ENCODE results near the gene AGBL3. TPM values are rescaled to one million over a fixed set of nuclear protein-coding genes. Genes with fewer than 3 reads are reported as not detected.

The AGBL3 gene
- total and polyA plus RNA-seq, 2 experiments from 2014 or later = 3.2 to 5.6 TPM

DNA sequence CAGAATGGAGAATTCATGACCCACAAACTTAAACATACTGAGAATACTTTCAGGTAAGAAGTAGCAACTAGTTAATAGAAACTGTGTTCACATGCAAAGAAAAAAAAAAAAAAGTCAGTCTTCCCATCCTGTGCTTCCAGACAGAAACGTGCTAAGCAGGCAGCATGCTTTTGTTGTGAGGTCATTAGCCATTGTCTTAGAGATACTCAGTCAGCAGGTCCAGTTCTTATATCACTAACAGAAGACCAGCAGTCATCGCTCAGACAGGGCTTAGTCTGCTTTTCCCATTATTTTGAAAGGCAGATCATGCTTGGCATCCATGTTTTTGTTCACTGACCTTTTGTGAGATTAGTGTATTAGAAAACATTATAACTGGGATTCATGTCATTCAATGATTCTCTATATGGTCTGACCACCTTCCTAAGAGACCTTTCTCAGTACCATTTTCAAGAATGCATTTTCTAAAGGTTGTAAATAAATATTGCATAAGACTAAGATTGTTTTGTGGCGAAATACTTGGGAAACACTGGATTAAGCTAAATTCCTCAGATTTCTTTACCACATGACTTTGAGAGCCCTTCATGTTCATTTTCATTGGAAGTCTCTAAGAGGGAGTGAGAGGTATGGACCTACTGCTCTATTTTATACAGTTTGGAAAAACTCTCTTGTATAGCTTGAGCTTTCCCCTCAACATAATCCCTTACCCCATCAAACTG lies 45.0 kb upstream of the AGBL3 start:
- no peaks in the 10 kb centered on the region for H3K79me2 ChIP-seq (replicated peaks; ENCODE audit: insufficient read depth)
- no peaks in the 10 kb centered on the region for H4K20me1 ChIP-seq (replicated peaks; ENCODE audit: insufficient read depth)
- H3F3A ChIP-seq (replicated peaks; ENCODE audit: low read depth) = no peaks in the 10 kb centered on the region
- no peaks in the 10 kb centered on the region for H3K4me1 ChIP-seq (ENCODE audit: insufficient read depth)
- no peaks in the 10 kb centered on the region for H3K27me3 ChIP-seq (ENCODE audit: insufficient read depth)
- peaks cover 4% of the 10 kb centered on the region for H3K36me3 ChIP-seq (ENCODE audit: insufficient read depth)
- H3K4me3 Mint-ChIP-seq = no peak overlapping the region
- ATAC-seq = peak; percentile 63
- no peaks in the 10 kb centered on the region for H3K9me3 Mint-ChIP-seq
- peak overlapping the region; percentile 60 for H3K27ac Mint-ChIP-seq
- no peak for TF ChIP-seq ZNF114 (CRISPR knock-in tag; IDR thresholded peaks at IDR 0.05)
- TF ChIP-seq NANOG (IDR thresholded peaks at IDR 0.05; ENCODE audit: borderline replicate concordance) = no peak
- TF ChIP-seq STAT1 (IDR thresholded peaks at IDR 0.05; ENCODE audit: unreplicated experiment) = no peak
- TF ChIP-seq JUNB (IDR thresholded peaks at IDR 0.05; ENCODE audit: unreplicated experiment) = no peak
- no peak for TF ChIP-seq EZH2 (IDR thresholded peaks at IDR 0.05; ENCODE audit: low read depth, unreplicated experiment)
- TF ChIP-seq, protein P1, sequence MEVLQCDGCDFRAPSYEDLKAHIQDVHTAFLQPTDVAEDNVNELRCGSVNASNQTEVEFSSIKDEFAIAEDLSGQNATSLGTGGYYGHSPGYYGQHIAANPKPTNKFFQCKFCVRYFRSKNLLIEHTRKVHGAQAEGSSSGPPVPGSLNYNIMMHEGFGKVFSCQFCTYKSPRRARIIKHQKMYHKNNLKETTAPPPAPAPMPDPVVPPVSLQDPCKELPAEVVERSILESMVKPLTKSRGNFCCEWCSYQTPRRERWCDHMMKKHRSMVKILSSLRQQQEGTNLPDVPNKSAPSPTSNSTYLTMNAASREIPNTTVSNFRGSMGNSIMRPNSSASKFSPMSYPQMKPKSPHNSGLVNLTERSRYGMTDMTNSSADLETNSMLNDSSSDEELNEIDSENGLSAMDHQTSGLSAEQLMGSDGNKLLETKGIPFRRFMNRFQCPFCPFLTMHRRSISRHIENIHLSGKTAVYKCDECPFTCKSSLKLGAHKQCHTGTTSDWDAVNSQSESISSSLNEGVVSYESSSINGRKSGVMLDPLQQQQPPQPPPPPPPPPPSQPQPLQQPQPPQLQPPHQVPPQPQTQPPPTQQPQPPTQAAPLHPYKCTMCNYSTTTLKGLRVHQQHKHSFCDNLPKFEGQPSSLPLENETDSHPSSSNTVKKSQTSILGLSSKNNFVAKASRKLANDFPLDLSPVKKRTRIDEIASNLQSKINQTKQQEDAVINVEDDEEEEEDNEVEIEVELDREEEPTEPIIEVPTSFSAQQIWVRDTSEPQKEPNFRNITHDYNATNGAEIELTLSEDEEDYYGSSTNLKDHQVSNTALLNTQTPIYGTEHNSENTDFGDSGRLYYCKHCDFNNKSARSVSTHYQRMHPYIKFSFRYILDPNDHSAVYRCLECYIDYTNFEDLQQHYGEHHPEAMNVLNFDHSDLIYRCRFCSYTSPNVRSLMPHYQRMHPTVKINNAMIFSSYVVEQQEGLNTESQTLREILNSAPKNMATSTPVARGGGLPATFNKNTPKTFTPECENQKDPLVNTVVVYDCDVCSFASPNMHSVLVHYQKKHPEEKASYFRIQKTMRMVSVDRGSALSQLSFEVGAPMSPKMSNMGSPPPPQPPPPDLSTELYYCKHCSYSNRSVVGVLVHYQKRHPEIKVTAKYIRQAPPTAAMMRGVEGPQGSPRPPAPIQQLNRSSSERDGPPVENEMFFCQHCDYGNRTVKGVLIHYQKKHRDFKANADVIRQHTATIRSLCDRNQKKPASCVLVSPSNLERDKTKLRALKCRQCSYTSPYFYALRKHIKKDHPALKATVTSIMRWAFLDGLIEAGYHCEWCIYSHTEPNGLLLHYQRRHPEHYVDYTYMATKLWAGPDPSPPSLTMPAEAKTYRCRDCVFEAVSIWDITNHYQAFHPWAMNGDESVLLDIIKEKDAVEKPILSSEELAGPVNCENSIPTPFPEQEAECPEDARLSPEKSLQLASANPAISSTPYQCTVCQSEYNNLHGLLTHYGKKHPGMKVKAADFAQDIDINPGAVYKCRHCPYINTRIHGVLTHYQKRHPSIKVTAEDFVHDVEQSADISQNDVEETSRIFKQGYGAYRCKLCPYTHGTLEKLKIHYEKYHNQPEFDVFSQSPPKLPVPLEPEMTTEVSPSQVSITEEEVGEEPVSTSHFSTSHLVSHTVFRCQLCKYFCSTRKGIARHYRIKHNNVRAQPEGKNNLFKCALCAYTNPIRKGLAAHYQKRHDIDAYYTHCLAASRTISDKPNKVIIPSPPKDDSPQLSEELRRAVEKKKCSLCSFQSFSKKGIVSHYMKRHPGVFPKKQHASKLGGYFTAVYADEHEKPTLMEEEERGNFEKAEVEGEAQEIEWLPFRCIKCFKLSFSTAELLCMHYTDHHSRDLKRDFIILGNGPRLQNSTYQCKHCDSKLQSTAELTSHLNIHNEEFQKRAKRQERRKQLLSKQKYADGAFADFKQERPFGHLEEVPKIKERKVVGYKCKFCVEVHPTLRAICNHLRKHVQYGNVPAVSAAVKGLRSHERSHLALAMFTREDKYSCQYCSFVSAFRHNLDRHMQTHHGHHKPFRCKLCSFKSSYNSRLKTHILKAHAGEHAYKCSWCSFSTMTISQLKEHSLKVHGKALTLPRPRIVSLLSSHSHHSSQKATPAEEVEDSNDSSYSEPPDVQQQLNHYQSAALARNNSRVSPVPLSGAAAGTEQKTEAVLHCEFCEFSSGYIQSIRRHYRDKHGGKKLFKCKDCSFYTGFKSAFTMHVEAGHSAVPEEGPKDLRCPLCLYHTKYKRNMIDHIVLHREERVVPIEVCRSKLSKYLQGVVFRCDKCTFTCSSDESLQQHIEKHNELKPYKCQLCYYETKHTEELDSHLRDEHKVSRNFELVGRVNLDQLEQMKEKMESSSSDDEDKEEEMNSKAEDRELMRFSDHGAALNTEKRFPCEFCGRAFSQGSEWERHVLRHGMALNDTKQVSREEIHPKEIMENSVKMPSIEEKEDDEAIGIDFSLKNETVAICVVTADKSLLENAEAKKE (CRISPR knock-in tag; IDR thresholded peaks at IDR 0.05) = no peak
- TF ChIP-seq EZH2phosphoT487 (IDR thresholded peaks at IDR 0.05; ENCODE audit: unreplicated experiment) = no peak
- TF ChIP-seq CREB1 (CRISPR knock-in tag; IDR thresholded peaks at IDR 0.05; ENCODE audit: low read depth) = no peak
- TF ChIP-seq POLR2AphosphoS5 (IDR thresholded peaks at IDR 0.05; ENCODE audit: low read depth) = no peak
- TF ChIP-seq, protein P2, sequence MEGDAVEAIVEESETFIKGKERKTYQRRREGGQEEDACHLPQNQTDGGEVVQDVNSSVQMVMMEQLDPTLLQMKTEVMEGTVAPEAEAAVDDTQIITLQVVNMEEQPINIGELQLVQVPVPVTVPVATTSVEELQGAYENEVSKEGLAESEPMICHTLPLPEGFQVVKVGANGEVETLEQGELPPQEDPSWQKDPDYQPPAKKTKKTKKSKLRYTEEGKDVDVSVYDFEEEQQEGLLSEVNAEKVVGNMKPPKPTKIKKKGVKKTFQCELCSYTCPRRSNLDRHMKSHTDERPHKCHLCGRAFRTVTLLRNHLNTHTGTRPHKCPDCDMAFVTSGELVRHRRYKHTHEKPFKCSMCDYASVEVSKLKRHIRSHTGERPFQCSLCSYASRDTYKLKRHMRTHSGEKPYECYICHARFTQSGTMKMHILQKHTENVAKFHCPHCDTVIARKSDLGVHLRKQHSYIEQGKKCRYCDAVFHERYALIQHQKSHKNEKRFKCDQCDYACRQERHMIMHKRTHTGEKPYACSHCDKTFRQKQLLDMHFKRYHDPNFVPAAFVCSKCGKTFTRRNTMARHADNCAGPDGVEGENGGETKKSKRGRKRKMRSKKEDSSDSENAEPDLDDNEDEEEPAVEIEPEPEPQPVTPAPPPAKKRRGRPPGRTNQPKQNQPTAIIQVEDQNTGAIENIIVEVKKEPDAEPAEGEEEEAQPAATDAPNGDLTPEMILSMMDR (conservative IDR thresholded peaks at IDR 0.05; ENCODE audit: low read depth in 2 of 2) = no peak
- no peak for TF ChIP-seq ZNF331 (CRISPR knock-in tag; IDR thresholded peaks at IDR 0.05; ENCODE audit: low read depth)
- TF ChIP-seq, protein P3, sequence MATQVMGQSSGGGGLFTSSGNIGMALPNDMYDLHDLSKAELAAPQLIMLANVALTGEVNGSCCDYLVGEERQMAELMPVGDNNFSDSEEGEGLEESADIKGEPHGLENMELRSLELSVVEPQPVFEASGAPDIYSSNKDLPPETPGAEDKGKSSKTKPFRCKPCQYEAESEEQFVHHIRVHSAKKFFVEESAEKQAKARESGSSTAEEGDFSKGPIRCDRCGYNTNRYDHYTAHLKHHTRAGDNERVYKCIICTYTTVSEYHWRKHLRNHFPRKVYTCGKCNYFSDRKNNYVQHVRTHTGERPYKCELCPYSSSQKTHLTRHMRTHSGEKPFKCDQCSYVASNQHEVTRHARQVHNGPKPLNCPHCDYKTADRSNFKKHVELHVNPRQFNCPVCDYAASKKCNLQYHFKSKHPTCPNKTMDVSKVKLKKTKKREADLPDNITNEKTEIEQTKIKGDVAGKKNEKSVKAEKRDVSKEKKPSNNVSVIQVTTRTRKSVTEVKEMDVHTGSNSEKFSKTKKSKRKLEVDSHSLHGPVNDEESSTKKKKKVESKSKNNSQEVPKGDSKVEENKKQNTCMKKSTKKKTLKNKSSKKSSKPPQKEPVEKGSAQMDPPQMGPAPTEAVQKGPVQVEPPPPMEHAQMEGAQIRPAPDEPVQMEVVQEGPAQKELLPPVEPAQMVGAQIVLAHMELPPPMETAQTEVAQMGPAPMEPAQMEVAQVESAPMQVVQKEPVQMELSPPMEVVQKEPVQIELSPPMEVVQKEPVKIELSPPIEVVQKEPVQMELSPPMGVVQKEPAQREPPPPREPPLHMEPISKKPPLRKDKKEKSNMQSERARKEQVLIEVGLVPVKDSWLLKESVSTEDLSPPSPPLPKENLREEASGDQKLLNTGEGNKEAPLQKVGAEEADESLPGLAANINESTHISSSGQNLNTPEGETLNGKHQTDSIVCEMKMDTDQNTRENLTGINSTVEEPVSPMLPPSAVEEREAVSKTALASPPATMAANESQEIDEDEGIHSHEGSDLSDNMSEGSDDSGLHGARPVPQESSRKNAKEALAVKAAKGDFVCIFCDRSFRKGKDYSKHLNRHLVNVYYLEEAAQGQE (IDR thresholded peaks at IDR 0.05; ENCODE audit: unreplicated experiment) = no peak
- TF ChIP-seq, protein P4, sequence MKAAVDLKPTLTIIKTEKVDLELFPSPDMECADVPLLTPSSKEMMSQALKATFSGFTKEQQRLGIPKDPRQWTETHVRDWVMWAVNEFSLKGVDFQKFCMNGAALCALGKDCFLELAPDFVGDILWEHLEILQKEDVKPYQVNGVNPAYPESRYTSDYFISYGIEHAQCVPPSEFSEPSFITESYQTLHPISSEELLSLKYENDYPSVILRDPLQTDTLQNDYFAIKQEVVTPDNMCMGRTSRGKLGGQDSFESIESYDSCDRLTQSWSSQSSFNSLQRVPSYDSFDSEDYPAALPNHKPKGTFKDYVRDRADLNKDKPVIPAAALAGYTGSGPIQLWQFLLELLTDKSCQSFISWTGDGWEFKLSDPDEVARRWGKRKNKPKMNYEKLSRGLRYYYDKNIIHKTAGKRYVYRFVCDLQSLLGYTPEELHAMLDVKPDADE (IDR thresholded peaks at IDR 0.05) = no peak
- peak overlapping the region; percentile 13; the same call in 1 of the 2 replicates for H3K27ac ChIP-seq (ENCODE audit: low read depth)
- H3K4me1 Mint-ChIP-seq = peaks cover 21% of the 10 kb centered on the region
- no peaks in the 10 kb centered on the region for H3K9me2 ChIP-seq (ENCODE audit: insufficient read depth)
- peak; percentile 21 for DNase-seq (ENCODE audit: low spot score)
- H3K4me3 ChIP-seq = no peak overlapping the region
- peaks cover 2% of the 10 kb centered on the region; the same call in 2 of the 3 replicates for H3K36me3 Mint-ChIP-seq (ENCODE audit: low read depth)
- H3K4me2 ChIP-seq = no peak overlapping the region
- no peak overlapping the region for H2AFZ ChIP-seq
- no peaks in the 10 kb centered on the region for H3K27me3 Mint-ChIP-seq (ENCODE audit: insufficient read depth, low read depth, poor library complexity)
